Brain microvascular endothelial cell (primary cell): Measurements from ENCODE around the gene ZDHHC1.
A peak's percentile ranks its signal among the peaks of the same experiment; 100 is the strongest.

ENCODE experiments used
- DNase-seq: peaks from one replicate; pipeline ENCODE4 v3.0.0-alpha.2; 2020
- H3K27ac ChIP-seq: fragments of 250-450 bp; sonication (Bioruptor Pico); 2 replicates; pipeline ENCODE4 v1.5.1; 2020; ENCODE audit warnings: mild to moderate bottlenecking, moderate library complexity
- H3K27me3 ChIP-seq: fragments of 250-450 bp; sonication (Bioruptor Pico); replicated peaks from 2 replicates; pipeline ENCODE4 v1.5.1; 2020; ENCODE audit warnings: mild to moderate bottlenecking
- H3K36me3 ChIP-seq: fragments of 250-450 bp; sonication (Bioruptor Pico); replicated peaks from 2 replicates; pipeline ENCODE4 v1.5.1; 2020; ENCODE audit warnings: mild to moderate bottlenecking
- H3K4me3 ChIP-seq: 2 replicates; pipeline ENCODE4 v1.5.1; 2011; ENCODE audit warnings: low read depth, mild to moderate bottlenecking, control low read depth, low read length, moderate library complexity
- CTCF ChIP-seq: IDR thresholded peaks from 2 replicates; pipeline ENCODE4 v1.5.1; 2011; ENCODE audit warnings: low read depth, mild to moderate bottlenecking, moderate library complexity, low read length, control low read depth, inconsistent platforms; ENCODE audit errors: missing control alignments
- in situ Hi-C: cut with HindIII; loops from 2 replicates; pipeline ENCODE4 v1.10.0; 2017; ENCODE audit warnings: low sequenced_read_pairs, low pct_ligation_motif_present

Gene ZDHHC1

GRCh38 chr16:67395458-67396158 is 20.7 kb downstream of the ZDHHC1 start:
- H3K4me3 ChIP-seq = no peak overlapping the region
- H3K36me3 ChIP-seq = no peaks in the 10 kb centered on the region
- H3K27me3 ChIP-seq = peaks cover 4% of the 10 kb centered on the region
- DNase-seq = no peak
- H3K27ac ChIP-seq = no peak overlapping the region
- in situ Hi-C loops = no loop called here
- TF ChIP-seq CTCF = no peak

DNA sequence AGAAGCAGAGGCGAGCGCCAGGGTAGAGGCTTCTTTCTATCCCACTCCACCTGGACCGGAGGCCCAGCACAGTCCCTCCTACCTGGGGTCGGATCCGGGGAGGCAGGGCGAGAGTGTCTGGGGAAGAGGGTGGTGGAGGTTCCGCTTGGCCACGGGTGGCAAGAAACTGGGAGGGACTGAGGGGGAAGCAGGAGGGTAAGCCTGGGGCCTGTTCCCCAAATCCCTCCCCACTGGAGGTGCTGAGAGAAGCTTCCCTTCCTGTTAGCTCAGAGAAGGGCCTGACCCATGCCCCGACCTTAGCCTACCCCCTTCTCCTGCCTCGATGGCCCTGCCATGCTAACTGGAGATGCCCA is 21.2 kb downstream of the ZDHHC1 start:
- no peak for DNase-seq
- H3K4me3 ChIP-seq = no peak overlapping the region
- TF ChIP-seq CTCF = no peak
- H3K27me3 ChIP-seq = peaks cover 4% of the 10 kb centered on the region
- no peak overlapping the region for H3K27ac ChIP-seq
- in situ Hi-C loops = no loop called here
- H3K36me3 ChIP-seq = no peaks in the 10 kb centered on the region

- Histone ChIP-seq H3K27me3 (peaks cover 4% of the 10 kb centered on the region), H3K36me3 (no peaks in the 10 kb centered on the region), H3K27ac (no peak overlapping the region), H3K4me3 (no peak overlapping the region)
- in situ Hi-C loops = no loop called here
- DNase-seq = no peak
- no peak for TF ChIP-seq CTCF
Observed at GRCh38 chr16:67394155-67395104, 21.8 kb downstream of the ZDHHC1 start.

- in situ Hi-C loops = no loop called here
- no peak for TF ChIP-seq CTCF
- H3K4me3 ChIP-seq = peak overlapping the region; percentile 30
Observed at GRCh38 chr16:67393788-67394154, 22.5 kb downstream of the ZDHHC1 start.

DNA sequence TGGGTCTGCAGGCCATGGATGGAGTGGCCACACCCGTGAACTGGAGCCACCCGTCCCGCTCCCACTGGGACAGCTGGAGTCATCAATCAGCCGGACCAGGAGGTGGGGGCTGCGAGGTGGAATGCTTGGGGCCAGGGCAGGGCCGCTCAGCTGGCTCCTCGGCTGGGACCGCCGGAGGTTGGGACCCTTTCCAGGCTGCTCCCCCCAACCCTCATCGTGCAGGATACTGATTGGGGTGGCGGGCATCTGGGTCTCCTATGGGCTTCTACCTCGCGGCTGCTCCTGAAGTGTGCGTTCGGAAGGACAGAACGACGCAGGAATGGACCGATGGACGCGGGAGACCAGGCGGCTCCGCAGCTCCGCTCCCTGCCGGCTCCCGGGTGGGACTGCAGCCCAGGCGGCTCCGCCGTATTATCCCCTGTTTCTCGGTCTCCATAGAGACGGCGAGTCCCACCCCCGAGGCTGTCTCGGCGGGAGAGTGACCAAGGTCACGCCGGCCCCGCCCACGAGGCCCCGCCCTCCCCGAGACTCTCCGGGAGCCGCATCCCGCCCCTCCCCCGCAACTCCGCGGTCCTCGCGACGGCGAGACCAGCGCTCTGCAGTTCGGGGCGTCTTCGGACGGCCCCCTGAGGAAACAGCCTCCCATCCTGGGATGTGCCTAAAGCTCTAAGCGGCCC is 23.0 kb downstream of the ZDHHC1 start, which contains the start of gene TPPP3:
Gene TPPP3 (minus strand): TSS at position 388 of the 677 bp plus-strand sequence. CDS start 2,387 bp downstream, outside the sequence.
- Histone ChIP-seq H3K27ac (no peak within 1 kb of the TSS), H3K36me3 (no peaks in the 10 kb centered on the region), H3K27me3 (peaks cover 4% of the 10 kb centered on the region), H3K4me3 (peak within 1 kb of the TSS; percentile 38)
- in situ Hi-C loops = no loop called here
- peak; percentile 83 for DNase-seq
- peak; percentile 84 for TF ChIP-seq CTCF

More at GRCh38 chr16:67393788-67394154, 22.5 kb downstream of the ZDHHC1 start:
- no peak for DNase-seq
- peaks cover 4% of the 10 kb centered on the region for H3K27me3 ChIP-seq
- H3K27ac ChIP-seq = no peak overlapping the region
- H3K36me3 ChIP-seq = no peaks in the 10 kb centered on the region
